SK-N-SH (cell line): Measurements from ENCODE around the gene MYL1. TPM values are rescaled to one million over a fixed set of nuclear protein-coding genes. Genes with fewer than 3 reads are reported as not detected.

Source experiments
- CTCF ChIA-PET: fragments of 300-600, 350-600 bp; formaldehyde crosslinking; extraction: SDS; loops from one replicate; lab custom pipeline; 2021; lab: Yijun Ruan, JAX
- POLR2A ChIA-PET: fragments of 350-600 bp; sonication (Branson Sonifier 250); formaldehyde crosslinking; extraction: SDS; loops from one replicate; lab custom pipeline; 2020; ENCODE audit warnings: antibody characterized with exemption, inconsistent platforms; lab: Yijun Ruan, JAX
- DNase-seq: peaks from one replicate; pipeline ENCODE4 v3.0.0; 2012
- H2AFZ ChIP-seq: fragments of 200-600 bp; sonication (generic); 2 replicates; pipeline ENCODE4 v1.8.1; 2016; ENCODE audit warnings: antibody characterized with exemption, mild to moderate bottlenecking, low read depth
- H3F3A ChIP-seq: fragments of 200-600 bp; sonication (generic); replicated peaks from 2 replicates; pipeline ENCODE3; 2016; ENCODE audit warnings: antibody characterized with exemption, mild to moderate bottlenecking; ENCODE audit not compliant: insufficient read depth
- H3K27ac ChIP-seq, 2 experiments: fragments of 200-500 bp in 1 of 2; fragments of 200-600 bp in 1 of 2; sonication (Bioruptor generic) in 1 of 2; sonication (generic), shearing (Covaris generic) in 1 of 2; 2 replicates each; pipeline versions ENCODE4 v1.5.1 to v1.6.1; 2014 to 2016; ENCODE audit warnings: low read depth in 2 of 2, inconsistent platforms in 1 of 2, low read length in 1 of 2, mild to moderate bottlenecking in 1 of 2, mixed read lengths in 1 of 2
- H3K27me3 ChIP-seq: fragments of 200-600 bp; sonication (generic), shearing (Covaris generic); 2 replicates; pipeline ENCODE4 v1.6.1; 2016; ENCODE audit warnings: mixed run types; ENCODE audit not compliant: insufficient read depth
- H3K36me3 ChIP-seq, 2 experiments: fragments of 200-500 bp in 1 of 2; fragments of 200-600 bp in 1 of 2; sonication (Bioruptor generic) in 1 of 2; sonication (generic) in 1 of 2; replicated peaks in 1 of 2; 2 replicates each; pipeline versions ENCODE3 to v1.5.1; 2014 to 2016; ENCODE audit warnings: low read length in 1 of 2, mild to moderate bottlenecking in 1 of 2; ENCODE audit not compliant: insufficient read depth in 2 of 2, control insufficient read depth in 1 of 2
- H3K4me1 ChIP-seq, 2 experiments: fragments of 200-500 bp in 1 of 2; fragments of 200-600 bp in 1 of 2; sonication (Bioruptor generic) in 1 of 2; sonication (generic), shearing (Covaris generic) in 1 of 2; 2 replicates each; pipeline versions ENCODE4 v1.5.1 to v1.6.1; 2014 to 2016; ENCODE audit warnings: low read depth in 1 of 2, low read length in 1 of 2, mixed run types in 1 of 2; ENCODE audit not compliant: insufficient read depth in 2 of 2, control insufficient read depth in 1 of 2
- H3K4me2 ChIP-seq: fragments of 200-600 bp; sonication (generic), shearing (Covaris generic); 2 replicates; pipeline ENCODE4 v1.6.1; 2017; ENCODE audit warnings: mixed run types
- H3K4me3 ChIP-seq, 2 experiments: fragments of 200-500 bp in 1 of 2; fragments of 200-600 bp in 1 of 2; sonication (Bioruptor generic) in 1 of 2; sonication (generic), shearing (Covaris generic) in 1 of 2; 2 replicates each; pipeline versions ENCODE4 v1.5.1 to v1.8.1; 2014 to 2016; ENCODE audit warnings: low read depth in 2 of 2, inconsistent platforms in 1 of 2, low read length in 1 of 2, mild to moderate bottlenecking in 1 of 2, mixed read lengths in 1 of 2, moderate library complexity in 1 of 2
- H3K79me2 ChIP-seq: fragments of 200-600 bp; sonication (generic); 2 replicates; pipeline ENCODE4 v1.8.1; 2017; ENCODE audit warnings: mild to moderate bottlenecking; ENCODE audit not compliant: insufficient read depth
- H3K9ac ChIP-seq: fragments of 200-600 bp; sonication (generic); 2 replicates; pipeline ENCODE4 v1.6.1; 2017; ENCODE audit warnings: mixed run types
- H3K9me2 ChIP-seq: fragments of 200-600 bp; sonication (generic); 2 replicates; pipeline ENCODE4 v1.6.1; 2017; ENCODE audit warnings: mixed run types
- H3K9me3 ChIP-seq: fragments of 200-600 bp; sonication (generic); 2 replicates; pipeline ENCODE4 v1.6.1; 2017; ENCODE audit warnings: mixed run types, mild to moderate bottlenecking, moderate library complexity
- H4K20me1 ChIP-seq: fragments of 200-600 bp; sonication (generic); 2 replicates; pipeline ENCODE4 v1.6.1; 2017; ENCODE audit warnings: mild to moderate bottlenecking, mixed run types; ENCODE audit not compliant: insufficient read depth
- GABPA ChIP-seq: IDR thresholded peaks from 2 replicates; pipeline ENCODE4 v1.4.0; 2012; ENCODE audit warnings: low read depth, mild to moderate bottlenecking
- NFIC ChIP-seq: IDR thresholded peaks from 2 replicates; pipeline ENCODE4 v1.4.0; 2012; ENCODE audit warnings: borderline replicate concordance
- RAD21 ChIP-seq: IDR thresholded peaks from 2 replicates; pipeline ENCODE4 v1.6.1; 2012; ENCODE audit warnings: mild to moderate bottlenecking, low read length
- RCOR1 ChIP-seq: fragments of 150-350 bp; IDR thresholded peaks from 2 replicates; pipeline ENCODE4 v1.6.1; 2017; ENCODE audit warnings: antibody characterized with exemption, low read length
- REST ChIP-seq: IDR thresholded peaks from 2 replicates; pipeline ENCODE4 v1.6.1; 2012; ENCODE audit warnings: mild to moderate bottlenecking, low read depth, low read length, moderate library complexity
- USF2 ChIP-seq: fragments of 150-350 bp; IDR thresholded peaks from 2 replicates; pipeline ENCODE4 v1.6.1; 2017; ENCODE audit warnings: antibody characterized with exemption, low read length, low read depth, borderline replicate concordance
- WGBS: methylation state at CpG from one replicate; pipeline ENCODE4 v1.1.6; 2017; ENCODE audit warnings: low lambda C conversion rate; 5-methylcytosine and 5-hydroxymethylcytosine counted together
- polyA plus RNA-seq, 3 experiments: library from polyadenylated mRNA; depleted of rRNA; stranded (reverse); fragments of >200 nt; gene quantifications; 2 replicates each; pipeline ENCODE4 v1.2.3, GENCODE V29; 2012
- TF ChIP-seq, protein P1 (sequence below): IDR thresholded peaks from 2 replicates; pipeline ENCODE4 v1.4.0; 2012; ENCODE audit warnings: low read depth
- TF ChIP-seq, protein P2 (sequence below): fragments of 150-350 bp; IDR thresholded peaks from 2 replicates; pipeline ENCODE4 v1.6.1; 2016; ENCODE audit warnings: mild to moderate bottlenecking, low read depth, low read length

The MYL1 gene
- polyA plus RNA-seq, 1 of the 3 experiments (the other 2 are of a cell fraction) = not detected

DNA sequence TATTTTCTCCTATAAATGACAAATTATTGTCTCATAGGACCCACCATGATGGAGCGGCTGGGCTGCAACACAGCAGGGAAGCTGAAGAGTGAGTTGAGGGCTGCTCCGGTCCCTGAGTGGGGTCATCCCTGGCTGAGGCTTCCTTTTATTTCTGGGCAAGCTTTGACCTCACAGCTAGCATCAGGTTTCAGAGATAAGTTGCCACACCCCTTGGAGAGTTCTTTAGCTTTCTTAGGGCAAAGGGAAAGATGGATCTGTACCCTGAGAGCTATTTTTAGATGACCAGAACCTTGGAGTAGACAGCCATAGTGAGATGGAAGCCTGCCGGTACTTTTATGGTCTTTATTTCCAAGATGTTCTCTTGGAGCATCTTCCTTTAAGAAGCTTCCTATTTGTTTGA is 11.5 kb downstream of the MYL1 start:
- WGBS = 75% methylated on average over 3 of the region's 3 CpGs
- Histone ChIP-seq H3K36me3 (no peaks in the 10 kb centered on the region), H3K27me3 (no peaks in the 10 kb centered on the region), H3K4me1 (no peaks in the 10 kb centered on the region), H3K9ac (no peak overlapping the region), H3K9me3 (no peaks in the 10 kb centered on the region), H4K20me1 (no peaks in the 10 kb centered on the region), H3F3A (no peaks in the 10 kb centered on the region), H3K79me2 (no peaks in the 10 kb centered on the region), H2AFZ (no peak overlapping the region), H3K9me2 (no peaks in the 10 kb centered on the region), H3K27ac (no peak overlapping the region), H3K4me3 (no peak overlapping the region), H3K4me2 (no peak overlapping the region)
- POLR2A ChIA-PET = no interaction called here
- TF ChIP-seq RCOR1 (no peak), USF2 (no peak), RAD21 (no peak)
- DNase-seq = no peak
- CTCF ChIA-PET = interaction anchor here (0.6 to 1.4 kb wide), 2 partner anchors 11 to 12 kb away, joined by 3 read pairs; no protein-coding TSS in a partner anchor

DNA sequence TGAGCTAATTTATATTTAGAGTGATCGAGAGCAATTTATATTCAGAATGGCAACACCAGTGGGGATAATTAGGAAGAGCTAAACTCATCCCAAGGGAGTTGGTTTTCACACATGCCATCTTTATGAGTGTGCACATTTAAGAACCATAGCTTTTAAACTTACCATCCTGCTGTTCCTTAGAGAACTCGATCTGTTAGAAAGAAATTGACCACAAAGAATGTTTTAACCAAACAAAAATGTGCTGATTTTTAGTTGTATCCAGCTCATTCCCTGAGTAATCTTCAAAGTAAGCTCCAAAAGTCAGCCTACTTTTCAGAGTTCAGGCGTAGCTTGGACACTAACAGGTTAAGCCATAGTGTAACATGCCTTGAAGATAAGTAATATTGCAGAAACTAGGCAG is 12.6 kb downstream of the MYL1 start:
- no peak for DNase-seq
- 0% methylated on average over 3 of the region's 3 CpGs for WGBS

More for the DNA sequence above, 12.6 kb downstream of the MYL1 start:
- H3K27me3 ChIP-seq = no peaks in the 10 kb centered on the region
- no peaks in the 10 kb centered on the region for H3K9me2 ChIP-seq
- TF ChIP-seq, protein P1, sequence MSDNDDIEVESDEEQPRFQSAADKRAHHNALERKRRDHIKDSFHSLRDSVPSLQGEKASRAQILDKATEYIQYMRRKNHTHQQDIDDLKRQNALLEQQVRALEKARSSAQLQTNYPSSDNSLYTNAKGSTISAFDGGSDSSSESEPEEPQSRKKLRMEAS = no peak
- no peak for TF ChIP-seq REST
- TF ChIP-seq, protein P2, sequence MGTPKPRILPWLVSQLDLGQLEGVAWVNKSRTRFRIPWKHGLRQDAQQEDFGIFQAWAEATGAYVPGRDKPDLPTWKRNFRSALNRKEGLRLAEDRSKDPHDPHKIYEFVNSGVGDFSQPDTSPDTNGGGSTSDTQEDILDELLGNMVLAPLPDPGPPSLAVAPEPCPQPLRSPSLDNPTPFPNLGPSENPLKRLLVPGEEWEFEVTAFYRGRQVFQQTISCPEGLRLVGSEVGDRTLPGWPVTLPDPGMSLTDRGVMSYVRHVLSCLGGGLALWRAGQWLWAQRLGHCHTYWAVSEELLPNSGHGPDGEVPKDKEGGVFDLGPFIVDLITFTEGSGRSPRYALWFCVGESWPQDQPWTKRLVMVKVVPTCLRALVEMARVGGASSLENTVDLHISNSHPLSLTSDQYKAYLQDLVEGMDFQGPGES = no peak
- no peak for TF ChIP-seq NFIC
- TF ChIP-seq GABPA = no peak
- POLR2A ChIA-PET = no interaction called here
- no peak overlapping the region for H3K4me3 ChIP-seq
- H3F3A ChIP-seq = no peaks in the 10 kb centered on the region
- H3K4me1 ChIP-seq = no peaks in the 10 kb centered on the region
- H3K27ac ChIP-seq = no peak overlapping the region
- H3K36me3 ChIP-seq = no peaks in the 10 kb centered on the region
- no peaks in the 10 kb centered on the region for H4K20me1 ChIP-seq
- H3K9me3 ChIP-seq = no peaks in the 10 kb centered on the region
- H3K4me2 ChIP-seq = no peak overlapping the region
- H2AFZ ChIP-seq = no peak overlapping the region
- H3K9ac ChIP-seq = no peak overlapping the region
- CTCF ChIA-PET = interaction anchor here (1.4 kb wide), 1 partner anchor 10 kb away, joined by 3 read pairs; no protein-coding TSS in a partner anchor
- no peaks in the 10 kb centered on the region for H3K79me2 ChIP-seq
